Activated T-helper 1 cell treated with anti-CD3 and anti-CD28 coated beads, Interleukin-2, amount 50 U/mL, for 16 hours (primary cell): ENCODE data around the gene NXNL1.
A peak's percentile ranks its signal among the peaks of the same experiment; 100 is the strongest.

Experiments used
- DNase-seq, 2 donors: peaks; one replicate each; pipeline ENCODE4 v3.0.0-alpha.2; 2020; ENCODE audit warnings: low read depth in 1 of 2, low spot score in 1 of 2

NXNL1 gene

DNA sequence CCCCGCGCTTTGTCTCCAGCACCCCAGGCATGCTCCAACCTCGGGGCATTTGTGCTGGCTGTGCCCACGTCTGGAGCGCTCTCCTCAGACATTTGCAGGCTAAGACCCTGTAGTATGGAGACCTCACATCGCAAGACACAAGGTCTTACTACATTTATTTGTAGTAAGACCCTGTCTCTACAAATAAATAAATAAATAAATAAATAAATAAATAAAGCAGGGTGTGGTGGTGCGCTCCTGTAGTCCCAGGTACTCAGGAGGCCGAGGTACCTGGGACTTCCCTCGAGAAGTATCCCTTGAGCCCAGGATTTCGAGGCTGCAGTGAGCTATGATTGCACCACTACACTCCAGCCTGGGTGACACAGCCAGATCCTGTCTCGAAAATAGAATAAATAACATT is 4.6 kb downstream of the NXNL1 start:
- no peak for DNase-seq

DNA sequence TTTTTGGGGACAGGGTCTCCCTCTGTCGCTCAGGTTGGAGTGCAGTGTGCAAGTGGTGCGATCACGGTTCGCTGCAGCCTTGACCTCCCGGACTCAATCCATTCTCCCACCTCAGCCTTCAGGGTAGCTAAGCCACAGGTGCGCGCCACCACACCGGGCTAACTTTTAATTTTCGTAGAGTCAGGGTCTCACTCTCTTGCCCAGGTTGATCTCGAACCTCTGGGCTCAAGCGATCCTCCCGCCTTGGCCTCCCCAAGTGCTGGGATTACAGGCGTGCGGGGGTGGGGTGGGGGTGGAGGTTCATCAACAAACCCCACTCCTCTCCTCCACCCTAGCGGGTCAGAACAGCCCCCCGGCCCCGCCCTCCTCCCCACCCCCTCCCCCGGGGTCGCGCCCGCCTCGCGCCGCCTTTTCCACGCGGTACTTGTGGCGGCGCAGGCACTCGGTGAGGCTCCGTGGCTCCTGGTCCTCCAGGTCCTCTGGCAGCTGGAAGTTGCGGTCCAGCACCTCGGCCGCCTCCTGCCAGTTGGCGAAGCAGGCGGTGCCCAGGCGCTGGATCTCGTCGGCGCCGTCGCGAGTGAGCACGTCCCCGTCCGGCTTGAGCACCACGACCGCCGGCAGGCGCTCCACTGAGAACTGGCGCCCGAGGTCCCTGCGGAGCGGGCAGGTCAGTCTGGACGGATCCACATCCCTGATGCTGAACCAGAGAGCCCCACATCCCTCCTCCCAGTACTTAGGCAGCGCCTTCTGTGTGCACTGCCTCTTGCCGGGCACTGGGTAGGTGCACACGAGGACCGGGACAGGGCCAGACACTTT is 5.2 kb downstream of the NXNL1 start:
- DNase-seq, result no peak

DNA sequence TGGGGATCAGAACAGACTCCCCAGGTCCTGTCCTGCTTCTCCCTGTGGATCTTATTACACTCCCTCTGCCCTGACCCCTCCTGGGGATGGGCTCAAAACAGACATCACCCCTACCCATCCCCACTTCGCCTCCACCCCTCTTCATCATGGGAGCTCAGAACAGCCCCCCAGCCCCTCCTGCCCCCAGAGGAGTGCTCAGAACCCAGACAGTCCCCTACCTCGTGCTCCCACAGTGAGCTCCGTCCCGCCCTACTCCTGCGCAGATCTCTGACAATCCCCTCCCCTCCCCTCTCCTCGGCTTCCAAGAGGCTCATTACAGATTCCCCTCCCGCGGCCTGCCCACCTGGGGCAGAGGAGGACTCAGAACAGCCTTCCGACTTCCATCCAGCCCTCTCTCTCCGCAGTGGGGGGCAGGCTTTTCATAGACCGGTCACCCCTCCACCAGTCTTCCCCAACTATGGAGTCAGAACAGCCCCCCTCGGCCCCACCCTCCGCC is 6.1 kb downstream of the NXNL1 start:
- DNase-seq, result no peak

DNA sequence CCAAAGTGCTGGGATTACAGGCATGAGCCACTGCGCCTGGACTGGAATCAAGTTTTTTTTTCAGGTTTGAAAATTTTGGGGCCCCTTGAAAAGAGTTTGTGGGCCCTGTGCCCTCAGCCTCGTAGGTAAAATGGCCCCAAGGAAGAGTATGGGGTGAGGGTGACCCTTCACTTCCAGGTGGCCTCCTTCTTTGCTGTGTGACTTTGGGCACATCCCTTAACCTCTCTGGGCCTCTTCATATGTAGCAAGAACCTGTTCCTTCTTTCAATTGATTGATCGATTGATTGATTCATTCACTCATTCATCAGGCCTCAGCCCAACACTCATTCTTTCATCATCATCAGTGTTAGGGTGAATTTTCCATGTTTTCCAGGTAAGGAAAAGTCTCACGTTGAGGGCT is 8.9 kb downstream of the NXNL1 start:
- no peak for DNase-seq

DNA sequence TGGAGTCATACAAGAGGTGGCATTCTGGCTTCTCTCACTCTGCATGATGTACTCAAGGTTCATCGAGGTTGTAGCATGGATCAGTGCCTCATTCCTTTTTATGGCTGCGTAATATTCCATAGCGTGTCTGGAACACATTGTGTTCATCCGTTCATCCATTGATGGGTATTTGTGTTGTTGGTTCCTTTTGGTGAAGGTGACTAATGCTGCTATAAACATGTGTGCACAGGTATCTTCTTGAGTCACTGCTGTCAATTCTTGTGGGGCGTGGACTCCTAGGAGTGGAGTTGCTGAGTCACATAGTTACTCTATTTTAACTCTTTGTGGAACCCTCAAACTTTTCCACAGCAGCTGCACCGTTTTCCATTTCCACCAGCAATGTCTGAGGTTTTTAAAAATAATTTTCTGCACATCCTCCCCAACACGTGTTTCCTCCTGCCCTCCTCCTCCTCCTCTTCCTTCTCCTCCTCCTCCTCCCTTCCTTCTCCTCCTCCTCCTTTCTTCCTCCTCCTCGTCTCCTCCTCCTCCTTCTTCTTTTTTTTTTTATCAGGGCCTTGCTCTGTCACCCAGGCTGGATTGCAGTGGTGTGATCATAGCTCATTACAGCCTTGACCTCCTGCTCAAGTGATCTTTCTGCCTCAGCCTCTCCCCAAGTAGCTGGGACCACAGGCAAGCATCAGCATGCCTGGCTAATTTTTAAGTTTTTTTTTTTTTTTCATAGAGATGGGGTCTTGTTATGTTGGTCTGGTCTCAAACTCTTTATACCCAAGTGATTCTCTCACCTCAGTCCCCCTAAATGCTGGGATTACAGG is 10.3 kb downstream of the NXNL1 start:
- peak in 1 of 2 donors; percentile 15 for DNase-seq

DNA sequence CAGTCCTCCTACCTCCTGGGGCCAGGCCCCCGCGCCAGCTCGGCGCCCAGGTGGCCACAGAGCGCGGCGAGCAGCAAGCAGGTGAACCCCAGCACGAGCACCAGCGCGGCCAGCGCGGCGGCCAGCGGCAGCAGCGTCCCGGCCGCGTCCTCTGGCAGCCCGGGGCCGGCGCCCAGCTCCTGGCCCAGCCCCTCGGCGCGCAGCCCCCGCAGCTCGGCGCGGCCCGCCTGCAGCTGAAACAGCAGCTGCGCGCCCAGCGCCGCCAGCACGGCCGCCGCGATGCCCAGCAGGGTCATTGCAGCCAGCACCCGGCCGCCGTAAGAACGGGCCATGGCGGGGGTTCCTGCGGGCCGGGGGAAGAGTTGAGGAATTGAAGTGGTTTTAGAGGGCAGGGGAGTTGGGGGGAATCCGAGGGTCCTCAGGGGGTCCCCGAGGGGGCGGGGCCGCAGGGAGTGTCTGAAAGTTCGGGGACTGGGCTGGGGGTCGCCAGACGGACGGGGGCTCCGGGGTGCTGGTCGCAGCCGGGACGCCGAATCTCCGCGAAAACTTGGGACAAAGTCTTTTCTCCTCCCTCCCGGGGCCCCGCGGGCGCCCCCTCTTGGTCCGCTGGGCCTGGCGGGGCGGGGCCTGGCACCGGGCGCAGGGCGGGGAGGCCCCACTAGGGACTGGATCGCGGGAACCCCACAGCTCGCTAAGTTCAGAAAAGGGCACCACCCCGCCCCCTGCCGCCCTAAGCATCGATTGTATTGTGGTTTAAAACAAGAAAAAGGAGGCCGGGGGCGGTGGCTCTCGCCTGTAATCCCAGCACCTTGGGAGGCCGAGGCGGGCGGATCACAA is 12.4 kb downstream of the NXNL1 start, which contains the start of gene TMEM221:
Gene TMEM221 (minus strand): TSS at position 538 of the 837 bp plus-strand sequence. CDS start 206 bp downstream, at position 332.
- peak; percentile 22 to 34 for DNase-seq

DNA sequence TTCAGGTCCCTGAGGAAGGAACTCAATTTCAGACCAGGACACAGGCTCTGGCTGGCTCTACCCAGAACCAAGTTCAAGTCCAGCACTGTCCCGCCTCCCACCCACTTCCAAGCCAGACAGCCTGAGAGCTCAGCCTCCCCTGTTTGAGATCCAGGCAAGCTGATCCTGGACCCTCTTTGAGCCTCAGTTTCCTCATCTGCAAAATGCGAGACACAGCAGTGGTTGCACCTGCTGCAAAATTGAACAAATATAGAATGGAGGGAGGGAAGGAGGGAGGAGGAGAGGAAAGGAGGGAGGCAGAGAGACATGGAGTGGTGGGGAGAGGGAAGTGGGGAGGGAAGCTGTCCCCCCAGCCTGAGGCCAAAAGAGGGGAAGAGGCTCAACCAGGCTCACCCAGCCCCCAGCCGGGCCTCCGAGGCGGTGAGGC is 13.0 kb downstream of the NXNL1 start:
- no peak for DNase-seq

DNA sequence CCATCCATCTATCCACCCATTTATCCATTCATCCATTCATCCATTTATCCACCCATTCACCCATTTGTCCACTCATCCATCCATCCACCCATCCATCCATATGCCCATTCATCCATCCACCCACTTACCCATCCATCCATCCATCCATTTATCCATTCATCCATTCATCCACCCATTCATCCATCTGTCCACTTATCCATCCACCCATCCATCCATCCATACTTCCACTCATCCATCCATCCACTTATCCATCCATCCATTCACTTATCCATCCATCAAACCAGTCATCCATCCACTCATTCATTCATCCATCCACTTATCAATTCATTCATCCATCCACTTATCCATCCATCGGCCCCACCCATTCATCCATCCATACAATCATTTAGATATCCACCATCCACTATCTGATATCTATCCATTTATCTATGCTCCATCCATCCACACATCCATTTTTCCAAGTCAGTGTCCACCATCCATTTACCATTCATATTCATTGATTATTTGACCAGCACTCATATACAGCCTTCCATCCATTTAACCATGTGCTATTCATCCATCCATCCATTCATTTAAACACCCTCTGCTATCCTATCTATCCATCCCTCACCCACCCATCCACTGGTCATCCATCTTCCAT is 15.1 kb downstream of the NXNL1 start:
- no peak for DNase-seq

DNA sequence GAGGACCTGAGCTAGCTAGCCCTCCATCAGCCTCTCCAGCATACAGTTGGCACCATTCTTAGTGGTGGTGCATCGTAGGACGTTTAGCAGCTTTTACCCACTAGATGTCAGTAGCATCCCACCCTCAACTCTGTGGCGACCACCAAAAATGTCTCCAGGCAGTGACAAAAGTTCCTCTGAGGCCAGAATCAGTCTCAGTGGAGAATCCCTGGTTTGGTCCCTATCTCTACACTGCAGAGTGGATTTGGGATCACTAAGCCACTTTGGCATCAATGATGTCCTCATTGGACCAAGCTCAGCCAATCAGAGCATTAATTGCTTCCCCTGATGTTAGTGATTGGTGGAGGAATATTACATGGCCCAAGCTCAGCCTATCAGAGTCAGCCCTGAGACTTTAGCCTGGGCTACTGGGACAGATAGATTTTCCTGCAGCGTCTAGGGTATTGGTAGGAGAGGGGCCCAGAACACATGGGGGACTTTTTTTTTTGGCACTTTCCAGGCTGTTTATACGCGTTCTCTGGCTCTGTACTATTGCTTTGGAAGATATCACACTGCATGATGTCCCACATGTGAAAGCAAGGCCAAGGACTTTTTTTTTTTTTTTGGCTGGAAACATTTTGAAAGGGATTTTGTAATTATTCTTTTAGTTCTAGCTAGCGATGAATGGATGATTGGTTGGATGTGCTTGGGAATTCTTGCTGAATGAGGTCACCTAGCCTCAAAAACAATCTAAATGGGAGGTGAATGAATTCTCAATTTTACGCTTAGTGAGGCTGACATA is 19.3 kb downstream of the NXNL1 start:
- DNase-seq, result no peak

DNA sequence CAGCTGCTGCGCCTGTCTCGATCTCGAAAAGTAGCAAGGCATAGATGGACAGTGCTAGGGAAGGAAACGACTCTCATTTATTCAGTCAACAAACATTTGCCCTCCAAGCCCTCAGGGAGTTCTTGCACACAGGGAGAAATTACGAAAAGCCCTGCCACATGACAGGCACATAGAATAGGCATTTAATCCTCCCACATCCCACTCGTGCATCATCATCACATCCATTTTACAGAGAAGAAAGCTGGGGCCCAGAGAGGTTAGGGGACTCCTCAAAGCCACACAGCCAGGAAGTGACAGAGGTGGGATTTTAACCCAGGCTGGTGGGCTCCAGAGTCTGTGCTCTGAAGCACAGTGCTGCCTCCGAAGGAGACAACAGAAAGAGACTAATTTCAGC is 23.9 kb downstream of the NXNL1 start:
- no peak for DNase-seq

DNA sequence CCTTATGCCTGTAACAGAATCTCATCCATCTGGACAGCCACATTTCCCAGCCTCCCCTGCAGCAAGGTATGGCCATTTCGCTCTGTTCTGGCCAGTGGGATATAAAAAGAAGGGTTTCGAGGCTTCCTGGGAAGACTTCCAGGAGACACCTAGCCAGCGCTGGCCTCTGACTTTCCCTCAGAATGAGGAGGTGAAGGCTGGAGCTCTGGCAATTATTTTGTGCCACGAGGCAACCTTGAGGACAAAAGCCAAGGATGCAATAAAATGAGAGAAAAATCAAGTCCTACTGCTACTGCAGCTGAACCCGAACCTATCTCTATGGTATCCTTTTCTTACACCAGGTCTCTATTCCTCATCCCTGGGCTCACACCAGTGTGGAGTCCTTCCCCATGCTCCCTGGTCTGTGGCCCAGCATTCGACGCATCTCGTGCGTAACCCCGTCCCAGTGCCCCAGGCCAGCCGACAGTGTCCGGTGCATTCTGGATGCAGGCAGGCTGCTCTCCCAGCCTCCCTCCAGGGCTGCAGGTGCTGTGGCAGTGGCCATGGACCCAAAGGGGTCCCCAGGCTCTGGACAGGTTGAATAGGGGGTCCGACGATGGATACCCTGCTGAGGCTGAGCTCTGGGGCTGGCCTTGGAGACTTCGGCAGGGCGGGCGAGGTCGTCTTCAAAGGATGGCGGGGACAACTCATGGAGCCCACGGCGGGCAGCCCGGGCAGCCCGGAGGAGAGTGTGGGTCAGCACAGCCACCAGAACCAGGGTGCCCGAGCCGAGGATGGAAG is 24.4 kb downstream of the NXNL1 start:
- DNase-seq, result no peak

DNA sequence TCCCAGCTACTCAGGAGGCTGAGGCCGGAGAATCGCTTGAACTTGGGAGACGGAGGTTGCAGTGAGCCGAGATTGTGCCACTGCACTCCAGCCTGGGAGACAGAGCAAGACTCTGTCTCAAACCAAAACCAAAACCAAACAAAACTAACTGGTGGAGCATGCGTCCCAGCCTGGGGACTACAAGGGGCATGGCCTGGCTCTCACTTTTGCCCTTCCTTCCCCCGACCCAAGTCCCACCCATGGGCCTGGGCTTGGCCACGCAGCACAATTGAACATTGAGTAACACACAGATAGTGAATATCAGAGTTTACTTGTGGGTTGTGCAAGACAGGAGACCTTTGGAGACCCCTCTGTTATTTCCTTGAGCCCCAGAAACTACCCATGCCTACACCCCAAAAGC is 25.5 kb downstream of the NXNL1 start:
- DNase-seq, result no peak

DNA sequence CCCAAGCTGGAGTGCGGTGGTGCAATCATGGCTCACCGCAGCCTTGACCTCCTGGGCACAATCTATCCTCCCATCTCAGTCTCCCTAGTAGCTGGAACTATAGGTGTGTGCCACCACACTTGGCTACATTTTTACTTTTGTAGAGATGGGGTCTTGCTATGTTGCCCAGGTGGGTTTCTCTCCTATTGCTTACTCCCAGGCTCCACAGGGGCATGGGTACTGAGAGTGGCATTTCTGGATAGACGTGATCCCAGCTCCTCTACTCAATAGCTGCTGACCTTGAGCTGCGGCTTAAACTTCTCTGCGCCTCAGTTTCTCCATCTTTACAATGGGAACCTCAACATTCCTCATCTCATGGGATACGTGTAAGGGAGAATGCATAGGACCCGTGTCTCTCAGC is 29.3 kb downstream of the NXNL1 start:
- DNase-seq, result no peak

DNA sequence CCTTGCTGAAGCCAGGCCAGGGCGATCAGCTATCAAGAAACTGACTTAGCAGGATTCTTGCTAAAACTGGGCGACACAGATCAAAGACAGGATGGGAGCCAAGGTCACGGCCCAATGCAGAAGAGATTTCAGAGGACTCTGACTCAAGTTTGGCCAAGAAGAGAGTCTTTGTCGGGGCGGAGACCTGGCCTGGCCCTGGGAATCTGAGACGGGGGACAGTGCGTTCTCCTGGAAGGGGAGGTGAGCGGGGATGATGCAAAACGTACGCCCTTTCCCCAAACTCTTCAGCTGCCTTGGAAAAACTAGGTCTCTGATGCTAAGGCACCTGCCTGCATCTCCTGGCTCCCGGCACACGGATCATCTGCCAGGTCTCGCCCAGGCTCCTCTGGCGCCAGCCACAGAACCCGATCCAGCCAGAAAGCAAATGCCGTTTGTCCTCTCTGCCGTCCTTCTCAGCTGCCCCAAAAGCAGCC is 31.0 kb downstream of the NXNL1 start:
- no peak for DNase-seq

DNA sequence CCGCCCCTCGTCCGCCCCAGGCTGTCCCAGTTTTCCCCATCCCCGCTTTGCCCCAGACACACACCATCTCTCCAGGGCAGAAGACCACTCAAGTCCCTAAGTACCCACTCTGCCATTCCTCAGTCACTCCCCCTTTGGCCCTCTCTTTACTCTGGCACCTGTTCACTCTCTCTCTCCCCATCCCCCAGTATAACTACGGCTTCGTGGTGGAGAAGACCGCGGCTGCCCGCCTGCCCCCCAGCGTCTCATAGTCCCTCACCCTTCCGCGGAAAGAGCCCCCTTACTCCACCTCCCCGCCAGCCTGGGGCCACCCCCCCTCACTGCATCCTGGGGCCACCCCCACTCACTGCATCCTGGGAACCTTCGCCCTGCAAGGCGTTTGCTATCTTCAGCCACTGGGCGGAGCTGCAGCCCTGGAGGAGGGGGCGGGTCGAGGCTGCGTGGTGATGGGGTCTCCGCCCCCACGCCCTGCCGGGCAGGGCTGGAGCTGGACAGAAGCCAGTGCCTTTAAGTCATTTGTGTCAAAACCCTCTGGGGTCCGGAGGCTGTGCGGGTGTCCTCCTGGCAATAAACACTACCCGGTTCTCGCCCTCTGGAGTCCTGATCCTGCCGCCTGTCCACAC is 35.9 kb downstream of the NXNL1 start:
- DNase-seq, result no peak

DNA sequence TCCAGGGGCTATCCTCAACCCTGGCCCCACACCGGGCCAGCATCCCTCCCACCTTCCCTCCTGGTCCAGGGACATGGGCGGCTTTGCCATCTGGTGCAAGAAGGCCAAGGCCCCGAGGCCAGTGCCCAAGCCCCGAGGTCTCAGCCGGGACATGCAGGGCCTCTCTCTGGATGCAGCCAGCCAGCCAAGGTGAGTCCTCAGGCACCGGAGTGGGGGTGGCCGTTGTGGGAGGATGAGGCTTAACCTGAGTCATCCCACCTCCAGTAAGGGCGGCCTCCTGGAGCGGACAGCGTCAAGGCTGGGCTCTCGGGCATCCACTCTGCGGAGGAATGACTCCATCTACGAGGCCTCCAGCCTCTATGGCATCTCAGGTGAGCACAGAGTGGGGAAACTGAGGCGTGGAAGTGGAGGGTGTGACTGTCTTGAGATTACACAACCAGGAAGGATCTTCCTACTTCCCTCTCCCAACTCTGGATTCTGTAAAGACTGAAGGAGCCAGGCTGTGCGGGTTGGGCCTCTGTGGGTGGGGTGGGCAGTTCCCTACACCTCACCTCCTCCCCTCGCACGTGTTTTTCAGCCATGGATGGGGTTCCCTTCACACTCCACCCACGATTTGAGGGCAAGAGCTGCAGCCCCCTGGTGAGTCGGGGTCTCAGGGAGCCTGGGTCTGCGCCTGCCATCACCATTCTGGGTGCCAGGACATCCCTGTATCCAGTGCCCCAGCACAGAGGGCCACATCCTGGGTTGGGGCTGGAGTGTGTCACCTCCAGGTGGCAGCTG is 37.1 kb downstream of the NXNL1 start:
- no peak for DNase-seq

DNA sequence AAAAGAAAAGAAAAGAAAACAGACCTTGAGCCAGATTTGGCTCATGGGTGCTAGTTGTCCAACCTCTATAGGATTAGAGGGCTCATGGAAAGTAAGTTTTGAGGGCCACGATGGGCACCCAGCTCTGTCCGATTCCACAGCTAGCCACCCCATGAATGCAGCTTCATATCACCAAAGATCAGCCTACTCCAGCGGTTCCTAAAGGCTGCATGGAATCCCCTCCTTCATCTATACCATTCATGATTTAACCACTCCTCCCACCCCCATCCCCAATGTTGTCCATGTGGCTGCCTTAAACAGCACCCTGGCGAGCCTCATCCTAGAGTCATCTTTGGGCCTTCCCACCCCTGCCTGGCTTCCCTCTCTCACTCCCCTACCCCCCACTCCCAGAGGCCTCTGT is 38.8 kb downstream of the NXNL1 start:
- DNase-seq, result no peak

DNA sequence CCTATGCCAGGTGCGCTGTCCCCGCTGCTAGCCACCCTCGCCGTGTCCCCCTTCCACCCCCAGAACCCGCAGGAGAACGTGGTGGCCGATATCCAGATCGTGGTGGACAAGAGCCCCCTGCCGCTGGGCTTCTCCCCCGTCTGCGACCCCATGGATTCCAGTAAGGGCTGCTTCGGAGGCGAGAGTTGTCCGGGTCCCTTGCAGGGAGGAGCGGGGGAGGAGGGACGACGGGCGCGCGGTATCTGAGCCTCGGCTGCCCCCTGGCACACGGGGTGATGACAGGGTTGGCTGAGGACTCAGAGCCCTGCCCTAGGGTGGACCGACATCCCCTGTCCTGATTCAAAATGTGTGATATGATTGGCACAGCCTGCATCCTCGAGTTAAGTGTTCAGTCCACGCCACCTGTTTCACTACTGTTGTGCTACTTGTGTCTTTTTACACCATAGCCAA is 40.2 kb downstream of the NXNL1 start:
- no peak for DNase-seq
